Activated T-cell treated with anti-CD3 and anti-CD28 coated beads, Interleukin-2, amount 50 U/mL, for 72 hours (primary cell): ENCODE results near the gene CRK. TPM values are rescaled to one million over a fixed set of nuclear protein-coding genes. Genes with fewer than 3 reads are reported as not detected.

ENCODE experiments used
- ATAC-seq, 2 donors: fragments of 150-1000 bp; cut with Tn5 transposase; replicated peaks in 1 of 2; 2 replicates each; pipeline ENCODE4 v1.10.0; 2021; ENCODE audit warnings: moderate library complexity in 2 of 2, mild to moderate bottlenecking in 1 of 2
- DNase-seq, 2 donors: peaks; one replicate each; pipeline ENCODE4 v3.0.0; 2021 to 2022; ENCODE audit warnings: mixed read lengths in 1 of 2
- H3K27ac Mint-ChIP-seq: one replicate; pipeline ENCODE4 v1.8.0; 2022; ENCODE audit warnings: mild to moderate bottlenecking, moderate library complexity, mixed read lengths
- H3K27me3 Mint-ChIP-seq: one replicate; pipeline ENCODE4 v1.8.0; 2022; ENCODE audit warnings: low read depth, mixed read lengths
- H3K36me3 Mint-ChIP-seq, 2 donors: one replicate each; pipeline ENCODE4 v1.8.0; 2022; ENCODE audit warnings: mixed read lengths in 2 of 2, mild to moderate bottlenecking in 1 of 2; ENCODE audit not compliant: insufficient read depth in 2 of 2
- H3K4me1 Mint-ChIP-seq: one replicate; pipeline ENCODE4 v1.8.0; 2022; ENCODE audit warnings: low read depth, mixed read lengths
- H3K4me3 Mint-ChIP-seq, 2 donors: one replicate each; pipeline ENCODE4 v1.8.0; 2022; ENCODE audit warnings: mild to moderate bottlenecking in 2 of 2, mixed read lengths in 2 of 2, moderate library complexity in 2 of 2
- H3K9me3 Mint-ChIP-seq, 2 donors: one replicate each; pipeline ENCODE4 v1.8.0; 2022; ENCODE audit warnings: mixed read lengths in 2 of 2
- total RNA-seq, 2 donors: library from RNA; stranded (reverse); gene quantifications; one replicate each; pipeline ENCODE4 v1.2.3, GENCODE V29; 2022

The CRK gene
- total RNA-seq, 2 donors from 2014 or later: 18.7 to 22.9 TPM

DNA sequence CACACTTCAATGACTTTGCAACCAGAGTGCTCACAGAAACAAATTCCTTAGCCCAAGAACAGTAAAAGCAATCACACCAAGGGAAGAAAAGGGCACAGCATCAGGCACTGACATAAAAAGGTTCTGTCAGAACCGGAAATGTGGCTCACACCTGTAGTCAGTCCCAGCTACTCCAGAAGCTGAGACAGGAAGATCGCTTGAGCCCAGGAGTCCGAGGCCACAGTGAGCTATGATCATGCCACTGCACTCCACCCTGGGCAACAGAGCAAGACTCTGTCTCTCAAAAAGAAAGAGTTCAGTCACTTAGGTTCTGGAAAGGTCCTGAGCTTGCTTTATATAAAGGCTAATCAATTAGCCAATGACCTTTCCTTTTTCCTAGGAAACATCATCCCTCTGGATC, 78.7 kb downstream of the CRK start:
- peaks cover 0 to 14% of the 10 kb centered on the region in 2 donors for H3K36me3 Mint-ChIP-seq
- no peaks in the 10 kb centered on the region for H3K9me3 Mint-ChIP-seq
- ATAC-seq (peak in 1 of 2 donors; percentile 29), DNase-seq (no peak)
- peaks cover 96% of the 10 kb centered on the region for H3K4me1 Mint-ChIP-seq
- peak overlapping the region; percentile 83 for H3K27ac Mint-ChIP-seq
- H3K4me3 Mint-ChIP-seq: peak overlapping the region; percentile 60 to 74
- H3K27me3 Mint-ChIP-seq: no peaks in the 10 kb centered on the region

- Mint-ChIP-seq H3K4me3 (peak overlapping the region; percentile 69 to 74), H3K27ac (peak overlapping the region; percentile 83), H3K4me1 (peaks cover 90% of the 10 kb centered on the region), H3K9me3 (no peaks in the 10 kb centered on the region), H3K27me3 (no peaks in the 10 kb centered on the region), H3K36me3 (peaks cover 0 to 12% of the 10 kb centered on the region in 2 donors)
- ATAC-seq (peak; percentile 29 to 50), DNase-seq (no peak)
These were observed 80.0 kb downstream of the CRK start for GRCh38 chr17:1376061-1376460.

DNA sequence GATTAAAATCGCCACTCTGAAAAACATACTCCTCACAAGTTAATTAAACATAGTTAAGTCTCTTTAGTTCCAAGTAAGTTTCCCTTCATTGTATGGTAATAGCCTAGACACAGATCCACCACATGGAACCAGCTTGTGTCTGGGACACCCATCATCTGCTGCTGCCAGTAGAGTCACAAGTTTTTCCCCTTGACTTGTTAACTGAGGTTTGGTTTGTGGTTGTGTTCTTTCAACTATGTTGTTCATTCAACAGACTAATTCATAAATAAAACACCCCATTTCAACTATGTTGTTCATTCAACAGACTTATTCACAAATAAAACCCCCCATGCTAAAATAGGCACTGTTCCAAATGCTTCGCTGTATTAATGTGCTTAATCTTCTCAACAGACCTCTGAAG, 80.4 kb downstream of the CRK start:
- H3K9me3 Mint-ChIP-seq: no peaks in the 10 kb centered on the region
- peak overlapping the region; percentile 83 for H3K27ac Mint-ChIP-seq
- DNase-seq (peak in 1 of 2 donors; percentile 20), ATAC-seq (peak; percentile 51 to 69)
- peaks cover 86% of the 10 kb centered on the region for H3K4me1 Mint-ChIP-seq
- peak overlapping the region; percentile 69 to 74 for H3K4me3 Mint-ChIP-seq
- no peaks in the 10 kb centered on the region for H3K27me3 Mint-ChIP-seq
- peaks cover 0 to 12% of the 10 kb centered on the region in 2 donors for H3K36me3 Mint-ChIP-seq

DNA sequence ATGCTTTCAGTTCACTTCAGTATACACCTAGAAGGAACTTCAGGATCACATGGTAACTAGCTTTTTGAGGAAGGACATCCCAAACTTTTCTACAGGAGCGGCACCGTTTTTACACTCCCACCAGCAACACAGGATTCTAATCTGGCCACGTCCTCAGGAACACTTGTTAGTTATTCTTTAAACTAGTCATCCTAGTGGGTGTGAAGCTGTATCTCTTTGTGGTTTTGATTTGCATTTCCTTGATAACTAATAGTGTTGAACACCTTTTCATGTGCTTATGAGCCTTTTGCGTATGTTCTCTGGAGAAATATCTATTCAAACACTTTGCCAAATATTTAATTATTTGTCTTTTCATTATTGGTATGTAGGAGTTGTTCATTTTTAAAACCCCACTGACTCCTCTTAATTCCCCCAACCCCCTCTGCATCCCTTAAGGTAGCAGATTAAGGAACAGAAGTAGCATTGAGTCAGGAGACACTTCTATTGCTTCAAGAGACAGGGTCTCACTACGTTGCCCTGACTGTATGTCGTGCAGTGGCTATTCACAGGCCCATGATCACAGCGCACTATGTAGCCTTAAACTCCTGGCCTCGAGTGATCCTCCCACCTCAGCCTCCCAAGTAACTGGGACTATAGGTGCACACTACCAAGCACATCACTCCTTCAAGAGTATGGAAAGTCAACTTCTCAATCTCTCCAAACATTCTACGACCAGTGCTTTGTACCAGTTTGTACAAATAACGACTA, 81.4 kb downstream of the CRK start:
- ATAC-seq (peak; percentile 47 to 57), DNase-seq (no peak)
- Mint-ChIP-seq H3K36me3 (peaks cover 0 to 12% of the 10 kb centered on the region in 2 donors), H3K27ac (peak overlapping the region; percentile 83), H3K9me3 (no peaks in the 10 kb centered on the region), H3K4me1 (peaks cover 83% of the 10 kb centered on the region), H3K27me3 (no peaks in the 10 kb centered on the region), H3K4me3 (peak overlapping the region; percentile 69 to 74)

- DNase-seq (no peak), ATAC-seq (no peak)
- Mint-ChIP-seq H3K36me3 (peaks cover 0 to 7% of the 10 kb centered on the region in 2 donors), H3K27ac (no peak overlapping the region), H3K27me3 (no peaks in the 10 kb centered on the region), H3K4me3 (no peak overlapping the region), H3K4me1 (peaks cover 80% of the 10 kb centered on the region), H3K9me3 (no peaks in the 10 kb centered on the region)
These were observed 82.3 kb downstream of the CRK start for GRCh38 chr17:1373707-1374237.

GRCh38 chr17:1372618-1373017, 83.4 kb downstream of the CRK start:
- ATAC-seq (no peak), DNase-seq (no peak)
- no peak overlapping the region for H3K4me3 Mint-ChIP-seq
- H3K4me1 Mint-ChIP-seq: peaks cover 69% of the 10 kb centered on the region
- H3K27ac Mint-ChIP-seq: peak overlapping the region; percentile 57
- H3K27me3 Mint-ChIP-seq: no peaks in the 10 kb centered on the region
- no peaks in the 10 kb centered on the region for H3K9me3 Mint-ChIP-seq
- H3K36me3 Mint-ChIP-seq: peaks cover 0 to 7% of the 10 kb centered on the region in 2 donors

GRCh38 chr17:1371893-1372590, 84.0 kb downstream of the CRK start:
- peak overlapping the region; percentile 42 for H3K27ac Mint-ChIP-seq

More at GRCh38 chr17:1371893-1372590, 84.0 kb downstream of the CRK start:
- Mint-ChIP-seq H3K36me3 (peaks cover 0 to 7% of the 10 kb centered on the region in 2 donors), H3K27me3 (no peaks in the 10 kb centered on the region), H3K4me3 (no peak overlapping the region), H3K4me1 (peaks cover 67% of the 10 kb centered on the region), H3K9me3 (no peaks in the 10 kb centered on the region)
- no peak for ATAC-seq
- DNase-seq: no peak

Other genes with a start within 250 kb of the CRK start
- not detected for gene BHLHA9, start 185.8 kb downstream of the CRK start, total RNA-seq
- under 1 TPM; 0.10 to 0.12 TPM for gene TRARG1, start 176.6 kb downstream of the CRK start, total RNA-seq
- gene YWHAE, start 56.0 kb downstream of the CRK start, total RNA-seq: 100 to 1,000 TPM; 328 to 339 TPM
- 10 to 100 TPM; 32.8 to 49.9 TPM for gene MYO1C, start 36.5 kb upstream of the CRK start, total RNA-seq
- 10 to 100 TPM; 48.4 to 51.2 TPM for gene INPP5K, start 60.4 kb upstream of the CRK start, total RNA-seq
- 10 to 100 TPM; 36.0 to 40.7 TPM for gene PITPNA, start 106.6 kb upstream of the CRK start, total RNA-seq
- 1 to 10 TPM; 3.4 to 3.8 TPM for gene SLC43A2, start 172.6 kb upstream of the CRK start, total RNA-seq
- 1 to 10 TPM; 1.9 to 2.5 TPM for gene SCARF1, start 189.5 kb upstream of the CRK start, total RNA-seq
- gene RILP, start 193.6 kb upstream of the CRK start, total RNA-seq: 1 to 10 TPM; 3.4 to 4.4 TPM
- 100 to 1,000 TPM; 332 to 390 TPM for gene PRPF8, start 228.6 kb upstream of the CRK start, total RNA-seq